NCI-H460 (cell line): ENCODE measurements around the gene PTPN7. TPM values are rescaled to one million over a fixed set of nuclear protein-coding genes. Genes with fewer than 3 reads are reported as not detected.
"Not testable (repeated sequence)": the region's sequence is repeated elsewhere in the genome, so short reads cannot be mapped to it uniquely, and the experiment has no call there.

Experiments used
- DNase-seq: peaks from one replicate; pipeline ENCODE4 v3.0.0-alpha.2; 2016; ENCODE audit warnings: low read depth; ENCODE audit errors: extremely low read depth
- total RNA-seq: library from RNA; depleted of rRNA; stranded (reverse); fragments of >200 nt; shearing (Covaris generic); gene quantifications from 2 replicates; pipeline ENCODE4 v1.2.3, GENCODE V29; 2014

PTPN7 gene
- total RNA-seq, 1 experiment from 2014 or later = not detected

DNA sequence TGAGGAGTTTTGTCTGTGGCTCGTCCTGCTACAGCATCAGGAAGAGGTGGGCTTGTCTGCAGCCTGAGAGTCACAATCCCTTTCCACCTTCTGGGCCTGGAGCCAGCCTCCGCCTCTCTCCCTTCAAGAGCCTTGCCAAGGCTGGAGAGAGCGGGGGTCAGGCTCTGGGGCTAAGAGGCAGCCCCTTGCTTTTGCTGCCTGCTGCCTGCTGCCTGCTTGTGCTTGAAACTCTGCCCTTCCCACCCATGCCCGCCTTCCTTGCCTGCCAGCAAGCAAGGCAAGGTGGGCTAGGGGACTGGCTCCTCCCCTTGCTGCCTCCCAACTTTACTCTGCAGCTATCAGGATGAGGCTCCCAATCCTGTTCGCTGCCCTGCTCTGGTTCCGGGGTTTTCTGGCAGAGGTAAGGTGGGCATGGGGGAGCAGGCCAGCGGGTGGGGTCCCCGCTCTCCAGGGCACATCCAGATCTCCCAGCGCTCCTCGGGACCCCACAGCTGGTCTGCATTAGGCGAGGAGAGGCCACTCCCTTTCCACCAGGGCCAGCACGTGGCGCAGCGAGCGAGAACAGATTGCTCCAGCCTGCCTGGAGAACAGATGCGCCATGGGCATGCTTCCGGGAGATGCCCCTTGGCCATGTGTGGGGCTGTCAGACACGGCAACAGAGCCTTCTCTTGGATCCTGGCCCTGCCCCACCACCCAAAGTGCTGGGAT, 7.5 kb upstream of the PTPN7 start:
- no peak for DNase-seq

DNA sequence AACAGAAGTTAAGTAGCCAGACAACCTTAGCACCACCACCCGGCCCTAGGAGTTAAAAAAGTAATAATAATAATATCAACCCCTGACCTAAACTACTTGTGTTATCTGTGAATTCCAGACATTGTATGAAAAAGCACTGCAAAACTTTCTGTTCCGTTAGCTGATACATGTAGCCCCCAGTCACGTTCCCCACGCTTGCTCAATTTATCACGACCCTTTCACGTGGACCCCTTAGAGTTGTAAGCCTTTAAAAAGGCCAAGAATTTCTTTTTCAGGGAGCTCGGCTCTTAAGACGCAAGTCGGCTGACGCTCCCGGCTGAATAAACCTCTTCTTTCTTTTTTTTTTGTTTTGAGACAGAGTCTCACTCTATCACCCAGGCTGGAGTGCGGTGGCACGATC, 6.7 kb upstream of the PTPN7 start:
- not testable (repeated sequence) for DNase-seq

DNA sequence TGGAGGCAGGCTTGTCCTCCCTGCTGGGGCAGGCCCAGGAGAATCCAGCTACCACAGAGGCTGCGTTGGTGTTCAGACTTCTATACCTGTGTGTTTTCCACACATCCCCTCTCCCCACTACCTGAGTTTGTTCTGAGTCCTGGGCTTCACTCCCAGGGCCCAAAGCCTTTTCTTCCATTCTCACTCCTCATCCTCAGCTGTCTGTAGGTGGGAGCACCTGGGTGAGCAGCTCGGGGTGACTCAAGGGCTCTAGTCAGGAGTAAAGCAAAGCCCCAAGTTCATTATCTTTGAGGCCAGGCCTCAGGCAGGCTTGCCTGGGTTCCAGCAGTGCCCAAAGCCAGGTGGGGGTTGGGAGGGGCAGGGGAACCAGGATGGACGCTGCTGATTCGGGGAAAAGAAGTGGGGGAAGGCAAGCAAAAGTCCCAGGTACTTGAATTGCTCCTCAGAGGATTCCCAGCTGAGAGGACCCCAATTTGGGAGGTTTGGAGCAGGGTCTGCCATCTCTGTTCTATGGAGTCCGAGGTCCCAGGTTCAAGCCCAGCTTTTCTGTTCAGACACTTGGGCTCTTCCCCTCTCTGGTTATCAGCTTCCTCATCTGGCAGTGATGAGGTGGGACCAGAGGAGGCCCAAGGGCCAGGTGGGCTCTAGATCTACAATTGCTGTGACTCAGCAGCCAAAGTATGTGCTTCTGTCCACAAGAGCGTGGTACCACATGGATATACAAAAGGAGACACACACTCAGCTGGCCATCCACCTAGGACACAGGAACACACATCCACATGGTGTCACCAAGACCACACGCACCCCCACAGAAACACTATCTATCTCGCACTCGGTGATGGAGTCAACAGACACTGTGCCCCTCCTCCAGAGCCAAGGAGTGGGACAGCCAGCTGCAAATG, 5.8 kb upstream of the PTPN7 start:
- DNase-seq = no peak

DNA sequence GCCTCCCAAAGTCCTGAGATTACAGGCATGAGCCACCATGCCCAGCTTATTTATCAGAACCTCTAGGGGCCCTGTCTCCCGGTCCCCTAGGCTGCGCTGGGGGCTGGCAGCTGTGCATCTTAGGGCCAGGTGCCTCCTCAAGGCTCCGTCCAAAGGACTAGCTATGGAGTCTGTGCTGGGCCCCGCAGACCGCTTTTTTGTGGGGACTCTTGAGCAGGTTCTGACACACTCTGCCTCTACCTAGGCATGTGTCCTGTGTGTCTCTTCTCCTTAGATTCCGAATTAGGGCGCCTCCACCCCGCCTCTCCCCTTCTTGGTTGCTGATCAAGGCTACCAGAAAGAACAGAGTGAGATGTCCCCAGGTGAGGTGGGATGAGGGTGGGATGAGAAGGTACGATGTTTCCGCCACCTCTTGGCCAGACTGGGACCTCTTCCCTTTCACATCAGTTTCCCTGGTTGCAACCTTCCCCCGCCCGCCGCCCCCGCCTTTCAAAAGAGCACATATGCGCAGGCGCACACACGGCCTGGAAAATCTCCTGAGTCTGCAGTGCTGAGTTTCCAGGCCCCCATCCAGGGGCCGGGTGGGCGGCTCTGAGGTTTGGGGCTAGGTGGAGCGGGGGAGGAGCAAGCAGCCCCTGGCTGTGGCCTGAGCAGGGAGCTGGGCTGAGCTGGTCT, 5.0 kb upstream of the PTPN7 start:
- no peak for DNase-seq

DNA sequence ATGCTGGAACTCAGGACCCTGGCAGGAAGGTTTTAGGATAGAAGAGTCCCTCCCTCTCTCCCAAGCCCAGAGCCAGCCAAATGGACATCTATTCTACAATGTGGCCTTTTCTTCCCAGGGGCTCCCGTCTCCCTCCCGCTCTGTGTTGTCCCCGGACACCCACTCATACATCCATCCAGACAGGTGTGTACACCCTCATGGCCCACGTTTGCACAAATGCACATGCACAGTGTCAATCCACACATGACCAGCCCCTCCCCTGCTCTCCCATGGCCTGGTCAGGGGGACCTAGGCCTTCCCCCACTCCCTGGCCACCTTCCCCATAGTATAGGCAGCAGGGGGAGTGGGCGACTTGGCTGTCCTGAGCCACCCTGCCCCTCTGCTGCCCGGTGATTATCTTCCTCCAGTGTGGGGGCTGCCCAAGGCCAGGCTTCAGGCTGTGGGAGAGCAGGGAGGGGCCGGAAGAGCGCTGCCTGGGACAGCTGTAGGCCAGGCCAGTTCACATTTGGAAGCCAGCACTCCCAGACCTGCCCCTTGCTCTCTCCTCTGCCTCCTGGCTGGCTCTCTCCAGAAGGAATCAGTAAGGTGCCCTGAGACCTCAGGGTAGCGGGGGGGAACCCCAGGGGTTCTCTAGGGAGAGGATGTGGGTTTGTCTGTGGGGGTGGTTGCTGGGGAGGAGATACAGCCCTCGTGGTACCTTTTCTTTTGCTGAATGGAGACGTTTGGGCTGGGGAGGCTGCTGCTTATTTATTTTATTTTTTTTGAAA, 4.1 kb upstream of the PTPN7 start:
- DNase-seq = no peak

DNA sequence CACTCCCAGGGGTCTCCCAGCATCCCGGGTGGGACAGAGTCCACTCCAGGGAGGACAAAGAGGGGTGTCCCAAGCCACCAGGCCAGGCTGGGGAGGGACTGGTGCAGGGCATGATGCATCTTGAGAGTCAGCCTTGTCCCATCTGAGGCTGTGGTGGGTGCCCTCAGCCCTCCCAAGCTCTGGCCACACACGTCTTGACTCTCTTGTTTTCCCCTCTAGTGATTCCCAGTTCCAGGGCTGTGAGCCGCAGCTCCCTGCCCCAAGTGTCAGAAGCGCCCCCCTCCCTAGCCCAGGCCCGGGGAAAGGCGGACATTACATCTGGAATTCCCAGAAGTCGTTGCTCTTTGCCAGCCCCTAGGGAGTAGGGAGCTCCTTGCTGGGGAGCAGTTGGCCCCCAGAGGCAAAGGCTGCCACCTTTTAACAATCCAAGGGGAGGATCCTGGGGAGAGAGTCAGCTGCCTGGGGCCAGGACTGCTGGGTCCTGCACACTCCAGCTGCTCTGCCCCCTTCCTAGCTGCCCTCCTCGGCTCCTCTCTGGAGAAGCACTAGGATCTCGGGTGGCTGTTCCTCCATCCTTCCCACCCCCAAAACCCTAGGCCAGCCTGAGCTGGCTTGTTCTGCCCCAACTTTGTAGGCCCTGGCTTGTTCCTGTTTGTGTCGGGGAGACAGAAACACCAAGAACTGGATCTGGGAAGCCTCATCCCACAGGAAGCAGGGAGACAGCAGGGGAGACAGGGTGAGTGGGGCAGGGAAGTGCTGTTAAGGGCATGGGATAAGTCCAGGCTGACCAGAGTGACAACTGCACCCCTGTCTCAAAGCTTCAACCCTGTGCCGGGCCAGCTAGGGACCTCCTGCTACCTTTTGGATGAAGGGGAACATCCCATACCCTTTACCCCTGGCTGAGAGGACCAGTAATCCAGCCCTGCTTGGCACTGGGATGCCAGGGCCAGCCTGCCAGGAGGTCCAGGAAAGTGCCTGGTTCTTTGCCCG, 3.2 kb upstream of the PTPN7 start:
- DNase-seq = no peak

DNA sequence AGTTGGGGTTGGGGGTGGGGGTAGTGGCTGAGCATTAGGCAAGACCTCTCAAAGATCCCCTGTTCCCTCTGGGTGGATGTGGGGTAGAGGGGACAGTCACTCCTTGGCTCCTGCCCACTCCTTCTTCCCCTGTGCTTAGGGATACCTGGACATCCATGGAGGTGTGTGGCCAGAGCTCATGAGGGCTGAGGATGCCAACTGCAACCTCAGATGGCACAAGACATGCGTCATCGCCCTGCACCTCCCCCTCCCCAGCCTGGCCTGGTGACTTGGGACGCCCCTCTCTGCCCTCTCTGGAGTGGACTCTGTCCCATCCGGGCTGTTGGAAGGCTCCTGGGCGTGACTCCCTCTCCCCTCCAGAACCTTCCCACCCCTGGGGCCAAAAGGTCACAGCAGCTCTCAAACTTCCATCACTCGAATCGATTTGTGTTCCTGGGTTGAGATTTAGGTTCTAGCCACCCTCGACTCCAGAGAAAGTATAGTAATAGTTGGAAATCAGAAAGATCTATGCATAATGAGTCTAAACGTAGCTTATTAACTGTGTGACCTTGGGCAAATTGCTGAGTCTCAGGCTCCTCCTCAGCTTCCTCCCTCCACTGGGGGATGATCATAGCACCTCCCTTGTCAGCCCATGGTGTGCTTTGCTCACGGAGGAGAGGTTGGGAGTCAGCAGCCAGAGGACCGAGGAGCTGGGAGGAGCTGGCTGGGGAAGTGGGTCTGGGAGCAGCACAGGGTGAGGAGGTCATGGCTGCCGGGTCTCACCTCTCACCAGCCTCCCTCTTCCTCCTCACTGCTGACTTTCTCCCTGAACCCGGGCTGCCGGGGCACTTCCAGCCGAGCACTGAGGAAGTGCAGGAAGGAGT, 2.2 kb upstream of the PTPN7 start:
- no peak for DNase-seq

DNA sequence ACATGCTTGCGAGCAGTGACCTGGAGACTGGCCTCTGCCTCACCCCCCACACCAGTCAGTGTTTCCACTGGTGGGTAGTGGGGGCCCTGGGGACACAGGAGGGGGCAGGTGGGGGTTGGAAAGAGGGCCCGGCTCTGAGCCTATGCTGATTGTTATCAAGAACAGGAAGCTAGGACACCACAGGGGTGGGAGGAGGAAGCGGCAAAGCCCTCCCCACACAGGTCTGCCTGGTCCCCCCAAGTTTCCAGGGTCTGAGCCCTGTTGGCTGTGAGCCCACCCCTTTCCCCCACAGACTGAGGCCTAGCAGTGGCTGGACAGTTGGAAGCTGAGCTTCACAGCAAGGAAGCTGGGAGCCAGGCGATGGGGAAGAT, 1.6 kb upstream of the PTPN7 start:
- no peak for DNase-seq

DNA sequence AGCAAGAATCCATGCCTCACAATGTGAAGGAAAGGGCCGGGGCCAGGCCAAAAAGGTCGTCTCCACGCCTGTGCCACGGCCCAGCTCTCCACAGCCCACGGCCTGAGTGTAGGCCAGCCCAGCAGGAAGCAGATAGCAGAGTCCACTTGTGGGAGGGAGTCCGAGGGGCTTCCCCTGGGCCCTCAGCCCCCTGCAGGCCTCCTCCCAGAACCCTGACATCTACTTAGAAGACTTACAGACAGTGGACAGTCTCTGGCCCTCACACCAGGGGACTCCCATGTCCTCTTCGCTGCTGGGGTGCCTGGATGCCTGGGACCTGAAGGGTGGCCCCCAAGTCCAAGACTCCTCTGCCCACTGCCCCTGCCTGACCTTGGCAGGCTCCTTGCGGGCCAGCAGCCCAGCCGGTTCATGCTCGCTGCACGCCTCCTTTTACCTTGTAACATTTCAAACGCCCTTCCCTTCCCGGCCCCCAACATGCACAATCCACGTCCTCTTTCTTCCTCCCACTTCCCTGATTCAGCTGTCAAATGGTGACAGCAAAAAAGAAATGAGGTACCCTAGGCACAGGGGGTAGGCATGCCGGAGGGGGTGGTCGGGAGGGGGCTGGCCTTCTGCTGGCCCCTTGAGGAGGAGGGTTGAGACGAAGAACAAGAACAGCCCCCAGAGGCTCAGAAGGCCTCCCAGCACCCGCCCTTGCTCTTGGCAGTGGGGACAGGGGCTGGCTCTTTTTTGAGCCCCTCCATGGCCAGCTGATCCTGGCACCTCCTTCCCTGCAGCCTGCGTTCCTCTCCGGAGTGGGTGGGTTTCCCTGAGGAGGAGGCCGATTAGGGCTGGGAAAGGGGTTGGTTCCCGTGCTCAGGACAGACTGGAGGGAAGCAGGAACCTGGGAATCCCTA, 997 bp upstream of the PTPN7 start:
- DNase-seq = no peak

DNA sequence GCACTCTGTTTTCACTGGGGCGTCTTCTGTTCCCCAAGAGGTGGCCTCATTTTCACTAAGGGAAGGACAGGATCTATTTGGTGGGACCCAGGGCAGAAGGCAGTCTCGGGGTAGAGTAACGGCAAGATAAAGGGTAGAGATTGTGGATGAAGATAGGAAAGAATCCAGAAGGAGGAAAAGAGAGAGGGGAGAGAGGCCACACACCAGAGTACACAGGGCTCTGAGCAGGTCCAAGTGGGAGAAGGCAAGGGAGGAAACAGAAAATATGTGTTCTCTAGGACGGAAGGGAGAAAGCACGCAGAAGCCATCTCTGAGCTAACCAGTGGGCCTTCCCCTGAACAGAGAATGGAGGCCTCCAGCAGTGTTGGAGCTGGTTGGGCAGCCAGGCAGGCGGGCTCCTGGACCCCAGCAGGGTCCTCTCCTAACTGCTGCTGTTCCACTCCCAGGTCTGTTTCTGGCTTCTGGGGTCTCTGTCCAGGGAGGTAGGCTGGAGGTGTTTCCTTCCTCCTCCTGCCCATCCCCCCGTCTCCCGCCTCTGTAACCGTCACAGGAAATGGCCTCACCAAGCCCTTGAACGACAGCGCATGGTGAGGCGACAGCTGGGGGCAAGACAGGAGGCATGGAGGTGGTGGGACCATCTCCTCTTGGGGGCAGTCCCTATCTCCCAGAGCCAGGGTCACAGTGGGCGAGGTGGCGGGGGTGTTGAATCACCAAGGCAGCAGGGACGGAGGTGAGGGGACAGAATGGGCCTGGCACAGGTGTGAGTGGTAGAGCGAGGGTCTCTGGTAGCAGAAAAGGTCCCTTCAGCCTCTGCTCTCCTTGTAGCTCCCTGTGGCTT, 649 bp downstream of the PTPN7 start:
- DNase-seq = no peak

DNA sequence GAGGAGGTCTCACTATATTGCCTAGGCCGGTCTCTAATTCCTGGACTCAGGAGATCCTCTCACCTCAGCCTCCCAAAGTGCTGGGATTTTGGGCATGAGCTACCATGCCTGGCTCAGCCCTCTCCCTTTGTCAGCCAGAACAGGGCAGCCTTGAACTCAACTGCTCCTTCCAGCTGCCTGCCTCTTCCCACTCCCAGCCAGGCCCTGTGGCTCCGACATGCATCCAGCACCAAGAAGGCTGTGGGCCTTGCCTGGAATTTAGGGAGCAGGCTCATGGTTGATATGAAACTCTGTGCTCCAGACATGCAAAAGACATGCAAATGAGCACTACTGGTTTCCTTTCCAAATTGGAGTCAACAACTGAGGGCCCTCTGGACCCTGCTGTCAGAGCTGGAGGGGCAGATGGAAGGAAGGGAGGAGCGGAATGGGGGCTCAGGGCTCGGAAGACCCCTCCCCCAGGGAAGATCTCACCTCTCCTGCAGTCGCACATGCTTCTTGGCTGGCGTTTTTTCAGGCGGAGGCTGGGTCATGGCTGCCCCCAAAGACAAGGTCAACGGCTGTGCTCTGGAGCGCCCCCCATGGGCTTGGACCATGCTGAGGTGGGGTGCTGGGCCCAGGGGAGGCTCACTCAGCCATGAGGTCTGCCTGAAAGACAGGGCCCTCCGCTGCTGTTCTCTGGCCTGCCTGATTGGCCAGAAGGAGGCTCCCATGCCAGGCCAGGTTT, 1.4 kb downstream of the PTPN7 start:
- no peak for DNase-seq

DNA sequence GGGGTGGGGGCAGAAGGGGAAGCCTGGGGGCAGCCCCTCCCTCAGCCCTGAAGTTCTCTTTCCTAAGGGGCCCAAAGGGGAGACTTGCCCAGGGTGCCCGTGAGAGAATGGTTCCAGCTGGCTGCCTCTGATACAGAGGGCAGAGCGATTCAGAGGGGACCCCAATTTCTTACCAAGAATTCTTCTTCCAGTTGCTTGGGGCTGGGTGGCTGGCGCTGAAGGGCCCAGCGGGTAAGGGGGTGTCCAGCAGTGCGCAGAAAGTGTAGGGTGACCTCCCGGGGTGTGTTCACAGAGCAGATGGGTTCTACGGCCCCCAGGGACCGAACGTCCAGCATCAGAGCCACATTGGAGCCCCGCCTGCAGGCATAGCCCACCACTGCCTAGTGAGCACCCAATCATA, 2.5 kb downstream of the PTPN7 start:
- no peak for DNase-seq

DNA sequence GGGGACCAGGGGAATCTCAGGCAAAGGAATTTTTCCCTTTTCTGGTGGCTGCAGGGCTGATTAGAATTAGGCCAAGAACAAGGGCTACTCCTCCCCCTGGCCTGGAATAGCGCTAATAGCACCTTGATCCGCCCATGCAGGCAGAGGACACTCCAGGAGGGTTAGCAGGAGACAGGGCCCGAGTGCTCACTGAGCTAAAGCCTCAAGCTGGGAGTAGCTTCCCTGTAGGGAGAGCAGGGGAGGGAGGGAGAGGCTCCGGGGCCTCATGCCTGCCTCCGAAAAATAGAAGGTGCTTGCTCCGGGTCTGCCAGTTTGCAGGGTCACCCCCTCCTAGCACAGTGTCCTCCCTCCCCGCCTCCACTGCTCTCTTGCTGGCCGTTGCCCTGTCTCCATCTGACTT, 3.8 kb downstream of the PTPN7 start:
- no peak for DNase-seq

DNA sequence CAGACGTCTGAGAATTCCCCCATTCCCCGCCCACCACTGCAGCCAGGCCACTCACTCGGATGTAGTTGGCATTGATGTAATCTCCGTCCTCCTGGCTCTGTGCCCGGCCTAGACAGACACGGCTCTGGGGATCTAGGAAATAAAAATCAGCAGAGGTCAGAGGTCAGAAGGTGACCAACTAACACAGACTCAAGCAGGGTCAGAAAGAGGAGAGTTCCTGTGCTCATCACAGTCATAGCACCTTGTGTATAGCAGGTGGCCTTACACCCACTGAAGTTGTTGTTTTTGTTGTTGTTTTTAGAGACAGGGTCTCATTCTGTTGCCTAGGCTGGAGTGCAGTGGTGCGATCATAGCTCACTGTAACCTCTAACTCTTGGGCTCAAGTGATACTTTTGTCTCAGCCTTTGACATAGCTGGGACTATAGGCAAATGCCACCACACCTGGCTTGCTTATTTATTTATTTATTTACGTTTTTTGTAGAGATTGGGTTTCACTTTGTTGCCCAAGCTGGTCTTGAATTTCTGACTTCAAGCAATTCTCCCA, 4.9 kb downstream of the PTPN7 start:
- DNase-seq = peak; percentile 45

DNA sequence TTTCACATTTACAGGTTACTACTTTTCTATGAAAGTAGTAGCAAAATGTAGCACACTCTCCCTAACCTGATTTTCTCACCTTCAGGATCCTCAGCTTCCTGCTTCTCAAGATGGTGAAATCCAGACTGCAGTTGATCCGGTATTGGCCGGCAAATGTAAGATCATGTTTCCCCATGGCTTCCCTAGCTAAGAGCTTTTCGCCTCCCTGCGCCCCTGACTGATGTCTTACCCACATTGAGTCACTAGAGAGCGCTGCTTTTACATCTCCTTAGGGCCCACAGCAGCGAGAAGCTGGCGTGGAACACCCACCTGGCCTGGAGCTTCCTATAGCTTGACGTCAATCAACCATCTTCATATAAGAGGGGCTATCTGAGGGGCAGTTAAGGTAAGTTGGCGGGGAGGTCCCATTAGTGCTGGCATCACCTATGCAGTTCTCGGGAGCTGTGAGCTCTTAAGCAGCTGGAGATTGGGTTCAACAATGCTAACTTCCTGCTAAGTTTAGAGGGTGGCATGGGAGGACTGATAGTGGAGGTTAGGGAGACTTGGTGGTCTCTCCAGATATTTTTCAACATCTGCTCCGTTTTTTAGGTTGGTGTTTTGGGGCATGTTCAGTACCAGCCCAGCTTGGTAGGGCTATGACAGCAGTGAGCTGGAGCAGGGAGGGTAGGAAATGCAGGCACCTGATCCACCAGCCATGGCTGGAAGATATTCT, 5.5 kb downstream of the PTPN7 start:
- DNase-seq = peak; percentile 71
